CD14-positive monocyte (primary cell): Measurements from ENCODE around the gene LYZL4. TPM values are rescaled to one million over a fixed set of nuclear protein-coding genes. Genes with fewer than 3 reads are reported as not detected.

Experiments used
- DNase-seq, 3 donors: peaks; one replicate each; pipeline ENCODE4 v3.0.0-alpha.2; 2011 to 2022
- H2AFZ ChIP-seq: 2 replicates; pipeline ENCODE4 v1.6.0; 2012; ENCODE audit warnings: mild to moderate bottlenecking, low read depth, low read length, inconsistent platforms; ENCODE audit not compliant: insufficient read depth, poor library complexity, severe bottlenecking
- H3K27ac ChIP-seq, 2 donors: 1 replicate in 1 of 2; 2 replicates in 1 of 2; pipeline ENCODE4 v1.5.1; 2012 to 2013; ENCODE audit warnings: low read length in 2 of 2, control low read depth in 1 of 2, inconsistent platforms in 1 of 2, low read depth in 1 of 2, mild to moderate bottlenecking in 1 of 2
- H3K27me3 ChIP-seq, 2 donors: one replicate each; pipeline versions ENCODE4 v1.6.0 to v1.6.1; 2011 to 2013; ENCODE audit warnings: low read length in 2 of 2; ENCODE audit not compliant: control insufficient read depth in 2 of 2, insufficient read depth in 2 of 2
- H3K36me3 ChIP-seq, 2 donors: replicated peaks in 1 of 2; 1 replicate in 1 of 2; 2 replicates in 1 of 2; pipeline versions ENCODE4 v1.5.1 to v1.6.1; 2012 to 2013; ENCODE audit warnings: low read length in 2 of 2, control low read depth in 1 of 2, inconsistent platforms in 1 of 2, mild to moderate bottlenecking in 1 of 2; ENCODE audit not compliant: insufficient read depth in 2 of 2, control insufficient read depth in 1 of 2
- H3K4me1 ChIP-seq, 2 donors: 1 replicate in 1 of 2; 2 replicates in 1 of 2; pipeline versions ENCODE4 v1.5.1 to v1.6.1; 2012 to 2013; ENCODE audit warnings: low read length in 2 of 2, control low read depth in 1 of 2, inconsistent platforms in 1 of 2, mild to moderate bottlenecking in 1 of 2, moderate library complexity in 1 of 2; ENCODE audit not compliant: insufficient read depth in 2 of 2, control insufficient read depth in 1 of 2
- H3K4me2 ChIP-seq: replicated peaks from 2 replicates; pipeline ENCODE3; 2012; ENCODE audit warnings: low read length, moderate library complexity, mild to moderate bottlenecking; ENCODE audit not compliant: poor library complexity, severe bottlenecking; ENCODE audit errors: extremely low read depth
- H3K4me3 ChIP-seq, 3 experiments: fragments of 200-600 bp in 1 of 3; sonication (generic) in 1 of 3; replicated peaks in 1 of 3; 1 replicate in 2 of 3; 2 replicates in 1 of 3; pipeline ENCODE4 v1.5.1; 2011 to 2013; ENCODE audit warnings: low read length in 3 of 3, mild to moderate bottlenecking in 3 of 3, control low read depth in 2 of 3, low read depth in 2 of 3, inconsistent platforms in 1 of 3, moderate library complexity in 1 of 3
- H3K79me2 ChIP-seq: 2 replicates; pipeline ENCODE4 v1.6.0; 2012; ENCODE audit warnings: mild to moderate bottlenecking, control low read depth, inconsistent platforms, low read length, moderate library complexity; ENCODE audit not compliant: insufficient read depth
- H3K9ac ChIP-seq: 2 replicates; pipeline ENCODE4 v1.6.0; 2017; ENCODE audit warnings: low read length, mild to moderate bottlenecking; ENCODE audit not compliant: insufficient read depth, poor library complexity, severe bottlenecking
- H3K9me3 ChIP-seq, 2 donors: replicated peaks in 1 of 2; 1 replicate in 1 of 2; 2 replicates in 1 of 2; pipeline versions ENCODE4 v1.5.1 to v1.6.1; 2012 to 2013; ENCODE audit warnings: low read length in 2 of 2, control low read depth in 1 of 2; ENCODE audit not compliant: control insufficient read depth in 1 of 2, insufficient read depth in 1 of 2
- H4K20me1 ChIP-seq: 2 replicates; pipeline ENCODE4 v1.6.0; 2012; ENCODE audit warnings: mild to moderate bottlenecking, low read length, control low read depth, moderate library complexity; ENCODE audit not compliant: insufficient read depth
- H3K27ac Mint-ChIP-seq, 7 donors: one replicate each; pipeline ENCODE4 v1.8.0; 2020; ENCODE audit warnings: mild to moderate bottlenecking in 7 of 7, mixed read lengths in 7 of 7, moderate library complexity in 6 of 7, inconsistent platforms in 2 of 7
- H3K27me3 Mint-ChIP-seq, 3 donors: one replicate each; pipeline ENCODE4 v1.8.0; 2021 to 2022; ENCODE audit warnings: low read depth in 3 of 3, mild to moderate bottlenecking in 3 of 3, mixed read lengths in 3 of 3, moderate library complexity in 3 of 3, inconsistent platforms in 1 of 3
- H3K36me3 Mint-ChIP-seq, 2 donors: one replicate each; pipeline ENCODE4 v1.8.0; 2020; ENCODE audit warnings: mixed read lengths in 2 of 2, inconsistent platforms in 1 of 2, mild to moderate bottlenecking in 1 of 2
- H3K4me1 Mint-ChIP-seq: one replicate; pipeline ENCODE4 v1.8.0; 2020; ENCODE audit warnings: mild to moderate bottlenecking, mixed read lengths
- H3K4me3 Mint-ChIP-seq, 2 donors: one replicate each; pipeline ENCODE4 v1.8.0; 2020; ENCODE audit warnings: mild to moderate bottlenecking in 2 of 2, mixed read lengths in 2 of 2, moderate library complexity in 1 of 2
- H3K9me3 Mint-ChIP-seq, 7 donors: one replicate each; pipeline ENCODE4 v1.8.0; 2020 to 2022; ENCODE audit warnings: mixed read lengths in 7 of 7, mild to moderate bottlenecking in 6 of 7, moderate library complexity in 6 of 7, inconsistent platforms in 2 of 7
- CTCF ChIP-seq: fragments of 200-600 bp; IDR thresholded peaks from one replicate; pipeline ENCODE4 v1.8.0; 2022; ENCODE audit warnings: antibody characterized with exemption, mild to moderate bottlenecking
- WGBS: methylation state at CpG from one replicate; pipeline ENCODE4 v1.1.5; 2013; ENCODE audit warnings: missing lambda C conversion rate; ENCODE audit not compliant: insufficient coverage; 5-methylcytosine and 5-hydroxymethylcytosine counted together
- intact Hi-C, 2 donors: fragments of 100-400 bp; cut with micrococcal nuclease; formaldehyde crosslinking; loops; one replicate each; pipeline versions ENCODE4 v1.15.0 to v1.15.1; 2023
- polyA plus RNA-seq, 3 donors: library from polyadenylated mRNA; depleted of rRNA in 1 of 3; unstranded in 2 of 3; stranded (reverse) in 1 of 3; fragments of 300-500 nt in 2 of 3; fragments of >200 nt in 1 of 3; fragmentation: Illumina TruSeq in 2 of 3; gene quantifications; 1 replicate in 2 of 3; 2 replicates in 1 of 3; pipeline ENCODE4 v1.2.3, GENCODE V29; 2012 to 2021

LYZL4 gene
- polyA plus RNA-seq, 3 donors, result not detected

- Histone ChIP-seq H3K9ac (no peak overlapping the region), H3K9me3 (peaks cover 0 to 4% of the 10 kb centered on the region in 2 donors), H3K27ac (no peak overlapping the region), H3K4me3 (no peak overlapping the region), H4K20me1 (no peaks in the 10 kb centered on the region), H2AFZ (no peak overlapping the region), H3K27me3 (no peaks in the 10 kb centered on the region), H3K4me2 (no peak overlapping the region), H3K4me1 (peaks cover 11 to 17% of the 10 kb centered on the region in 2 donors), H3K79me2 (no peaks in the 10 kb centered on the region), H3K36me3 (no peaks in the 10 kb centered on the region)
- no CpG with 5 or more reads among the region's 1 CpG for WGBS
- no peak for DNase-seq
- Mint-ChIP-seq H3K27ac (no peak overlapping the region), H3K27me3 (peaks cover 1 to 3% (median 1%) of the 10 kb centered on the region in 3 donors), H3K4me3 (no peak overlapping the region), H3K36me3 (no peaks in the 10 kb centered on the region), H3K4me1 (peaks cover 17% of the 10 kb centered on the region), H3K9me3 (peaks cover 3 to 9% (median 6%) of the 10 kb centered on the region in 7 donors)
- intact Hi-C loops, result no loop called here
- TF ChIP-seq CTCF, result no peak
These were observed 41.5 kb downstream of the LYZL4 start for GRCh38 chr3:42368861-42369260.

- Mint-ChIP-seq H3K27ac (no peak overlapping the region), H3K4me1 (peaks cover 17% of the 10 kb centered on the region), H3K9me3 (peaks cover 3 to 9% (median 6%) of the 10 kb centered on the region in 7 donors), H3K27me3 (peaks cover 1 to 3% (median 1%) of the 10 kb centered on the region in 3 donors), H3K36me3 (no peaks in the 10 kb centered on the region), H3K4me3 (no peak overlapping the region)
- no peak for TF ChIP-seq CTCF
- no peak overlapping the region for H3K4me2 ChIP-seq
- H3K4me1 ChIP-seq, result peaks cover 11 to 17% of the 10 kb centered on the region in 2 donors
- H3K9ac ChIP-seq, result no peak overlapping the region
- 100% methylated on average over 2 of the region's 4 CpGs for WGBS
- no peaks in the 10 kb centered on the region for H3K79me2 ChIP-seq
- no peaks in the 10 kb centered on the region for H4K20me1 ChIP-seq
- H3K9me3 ChIP-seq, result peaks cover 0 to 4% of the 10 kb centered on the region in 2 donors
- H3K27me3 ChIP-seq, result no peaks in the 10 kb centered on the region
- H3K4me3 ChIP-seq, result no peak overlapping the region
- no peak overlapping the region for H2AFZ ChIP-seq
- intact Hi-C loops, result no loop called here
- no peak overlapping the region for H3K27ac ChIP-seq
- no peak for DNase-seq
- no peaks in the 10 kb centered on the region for H3K36me3 ChIP-seq
These were observed 42.5 kb downstream of the LYZL4 start for GRCh38 chr3:42367903-42368302.
